Activated T-cell treated with anti-CD3 and anti-CD28 coated beads, Interleukin-2, amount 50 U/mL, for 48 hours (primary cell): ENCODE data around the gene IRS1.

Source experiments
- DNase-seq, 2 experiments: peaks; one replicate each; pipeline ENCODE4 v3.0.0-alpha.2; 2020

Gene IRS1

GRCh38 chr2:226683196-226683595 lies 116.4 kb downstream of the IRS1 start:
- DNase-seq: no peak
